ENCODE results near the gene EEFSEC. TPM values are rescaled to one million over a fixed set of nuclear protein-coding genes. Genes with fewer than 3 reads are reported as not detected.

Gene EEFSEC
- total RNA-seq, 1 experiment from 2014 or later = 37.7 TPM

DNA sequence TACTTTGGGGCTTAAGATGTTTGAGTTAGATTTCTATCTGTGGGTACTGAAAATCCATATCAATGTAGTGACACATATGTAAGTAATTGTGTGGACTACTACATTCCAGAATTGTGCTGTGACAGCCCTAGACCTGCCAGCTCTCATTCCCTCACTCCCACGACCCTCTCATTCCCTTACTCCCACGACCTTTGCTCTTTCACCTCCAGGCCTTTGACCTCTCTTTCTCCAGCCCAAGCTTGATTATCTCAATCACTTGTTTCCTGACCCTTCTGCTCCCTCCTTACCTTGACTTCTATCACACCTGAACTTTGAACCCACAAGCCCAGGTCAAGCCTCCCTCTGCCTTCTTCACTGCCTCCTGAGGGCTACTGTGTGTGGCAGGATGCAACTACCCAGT is 26.0 kb upstream of the EEFSEC start:
- CTCF ChIA-PET = interaction anchor here (0.7 kb wide), 1 partner anchor 17 kb away, joined by 4 read pairs; no protein-coding TSS in a partner anchor
- Mint-ChIP-seq H3K9me3 (ENCODE audit: low read depth, unreplicated experiment) (no peaks in the 10 kb centered on the region), H3K4me3 (ENCODE audit: low read depth, unreplicated experiment) (no peak overlapping the region), H3K27me3 (ENCODE audit: unreplicated experiment) (peaks cover 13% of the 10 kb centered on the region), H3K27ac (ENCODE audit: unreplicated experiment) (no peak overlapping the region), H3K36me3 (ENCODE audit: insufficient read depth, unreplicated experiment) (peaks cover 25% of the 10 kb centered on the region), H3K4me1 (ENCODE audit: low read depth, unreplicated experiment) (peaks cover 15% of the 10 kb centered on the region)
- no TSS peak for BruUV-seq (replicated peaks)
- no peak for DNase-seq
- TF ChIP-seq, protein P1, sequence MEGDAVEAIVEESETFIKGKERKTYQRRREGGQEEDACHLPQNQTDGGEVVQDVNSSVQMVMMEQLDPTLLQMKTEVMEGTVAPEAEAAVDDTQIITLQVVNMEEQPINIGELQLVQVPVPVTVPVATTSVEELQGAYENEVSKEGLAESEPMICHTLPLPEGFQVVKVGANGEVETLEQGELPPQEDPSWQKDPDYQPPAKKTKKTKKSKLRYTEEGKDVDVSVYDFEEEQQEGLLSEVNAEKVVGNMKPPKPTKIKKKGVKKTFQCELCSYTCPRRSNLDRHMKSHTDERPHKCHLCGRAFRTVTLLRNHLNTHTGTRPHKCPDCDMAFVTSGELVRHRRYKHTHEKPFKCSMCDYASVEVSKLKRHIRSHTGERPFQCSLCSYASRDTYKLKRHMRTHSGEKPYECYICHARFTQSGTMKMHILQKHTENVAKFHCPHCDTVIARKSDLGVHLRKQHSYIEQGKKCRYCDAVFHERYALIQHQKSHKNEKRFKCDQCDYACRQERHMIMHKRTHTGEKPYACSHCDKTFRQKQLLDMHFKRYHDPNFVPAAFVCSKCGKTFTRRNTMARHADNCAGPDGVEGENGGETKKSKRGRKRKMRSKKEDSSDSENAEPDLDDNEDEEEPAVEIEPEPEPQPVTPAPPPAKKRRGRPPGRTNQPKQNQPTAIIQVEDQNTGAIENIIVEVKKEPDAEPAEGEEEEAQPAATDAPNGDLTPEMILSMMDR (IDR thresholded peaks at IDR 0.05; ENCODE audit: unreplicated experiment) = no peak
- intact Hi-C loops (cut with micrococcal nuclease; ENCODE audit: unreplicated experiment) = no loop called here

DNA sequence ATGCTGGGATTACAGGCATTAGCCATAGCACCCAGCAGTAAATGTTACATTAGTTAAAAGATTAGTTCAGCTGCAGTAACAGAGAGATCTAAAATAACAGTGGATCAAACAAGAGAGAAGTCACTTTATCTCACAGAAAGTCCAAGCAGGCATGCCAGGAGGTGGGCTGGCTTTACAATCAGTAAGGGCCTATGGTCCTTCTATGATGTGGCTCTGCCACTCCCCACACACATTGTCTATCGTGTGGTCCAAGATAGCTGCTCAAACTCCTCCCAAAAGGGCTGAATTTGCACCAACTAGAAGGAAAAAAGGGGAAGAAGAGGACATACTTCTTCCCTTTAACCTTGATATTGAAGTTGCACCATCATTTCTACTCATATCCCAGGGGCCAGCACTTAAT is 25.0 kb upstream of the EEFSEC start:
- H3K27me3 Mint-ChIP-seq (ENCODE audit: unreplicated experiment) = peaks cover 13% of the 10 kb centered on the region
- intact Hi-C loops (cut with micrococcal nuclease; ENCODE audit: unreplicated experiment) = no loop called here
- CTCF ChIA-PET = no interaction called here
- H3K36me3 Mint-ChIP-seq (ENCODE audit: insufficient read depth, unreplicated experiment) = peaks cover 15% of the 10 kb centered on the region
- no peaks in the 10 kb centered on the region for H3K9me3 Mint-ChIP-seq (ENCODE audit: low read depth, unreplicated experiment)
- peaks cover 12% of the 10 kb centered on the region for H3K4me1 Mint-ChIP-seq (ENCODE audit: low read depth, unreplicated experiment)
- no peak for DNase-seq
- BruUV-seq (replicated peaks) = no TSS peak
- no peak overlapping the region for H3K27ac Mint-ChIP-seq (ENCODE audit: unreplicated experiment)
- TF ChIP-seq, protein P1 (IDR thresholded peaks at IDR 0.05; ENCODE audit: unreplicated experiment) = no peak
- H3K4me3 Mint-ChIP-seq (ENCODE audit: low read depth, unreplicated experiment) = no peak overlapping the region

DNA sequence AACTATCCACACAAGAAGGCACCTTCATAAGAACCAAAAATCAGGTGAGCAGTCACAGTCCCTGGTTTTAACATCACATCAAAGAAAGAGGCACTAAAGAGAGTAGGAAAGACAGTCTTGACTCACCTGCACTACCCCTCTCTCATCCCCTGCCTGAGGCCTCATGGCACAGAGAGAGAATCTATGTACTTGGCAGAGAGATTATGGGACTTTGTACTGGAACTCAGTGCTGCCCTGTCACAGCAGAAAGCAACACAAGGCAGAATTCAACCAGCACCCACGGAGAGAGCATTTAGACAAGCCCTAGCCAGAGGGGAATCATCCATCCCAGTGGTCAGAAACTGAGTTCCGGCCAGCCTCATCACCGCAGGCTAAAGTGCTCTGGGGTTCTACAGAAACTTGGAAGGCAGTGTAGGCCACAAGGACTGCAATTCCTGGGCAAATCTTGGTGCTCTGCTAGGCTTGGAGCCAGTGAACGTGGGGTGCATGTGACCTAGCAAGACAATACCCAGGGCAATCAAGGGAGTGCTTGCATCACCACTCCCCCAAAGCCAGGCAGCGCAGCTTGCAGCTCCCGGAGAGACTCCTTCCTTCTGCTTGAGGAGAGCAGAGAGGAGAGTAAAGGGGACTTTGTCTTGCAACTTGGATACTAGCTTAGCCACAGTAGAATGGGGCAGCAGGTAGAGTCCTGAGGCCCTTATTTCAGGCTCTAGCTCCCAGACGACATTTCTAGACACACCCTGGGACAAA is 21.2 kb upstream of the EEFSEC start:
- no peaks in the 10 kb centered on the region for H3K4me1 Mint-ChIP-seq (ENCODE audit: low read depth, unreplicated experiment)
- no peaks in the 10 kb centered on the region for H3K9me3 Mint-ChIP-seq (ENCODE audit: low read depth, unreplicated experiment)
- no peak overlapping the region for H3K27ac Mint-ChIP-seq (ENCODE audit: unreplicated experiment)
- TF ChIP-seq, protein P1 (IDR thresholded peaks at IDR 0.05; ENCODE audit: unreplicated experiment) = no peak
- no peaks in the 10 kb centered on the region for H3K36me3 Mint-ChIP-seq (ENCODE audit: insufficient read depth, unreplicated experiment)
- no peak for DNase-seq
- BruUV-seq (replicated peaks) = no TSS peak
- H3K4me3 Mint-ChIP-seq (ENCODE audit: low read depth, unreplicated experiment) = no peak overlapping the region
- intact Hi-C loops (cut with micrococcal nuclease; ENCODE audit: unreplicated experiment) = no loop called here
- H3K27me3 Mint-ChIP-seq (ENCODE audit: unreplicated experiment) = peaks cover 25% of the 10 kb centered on the region
- CTCF ChIA-PET = no interaction called here

DNA sequence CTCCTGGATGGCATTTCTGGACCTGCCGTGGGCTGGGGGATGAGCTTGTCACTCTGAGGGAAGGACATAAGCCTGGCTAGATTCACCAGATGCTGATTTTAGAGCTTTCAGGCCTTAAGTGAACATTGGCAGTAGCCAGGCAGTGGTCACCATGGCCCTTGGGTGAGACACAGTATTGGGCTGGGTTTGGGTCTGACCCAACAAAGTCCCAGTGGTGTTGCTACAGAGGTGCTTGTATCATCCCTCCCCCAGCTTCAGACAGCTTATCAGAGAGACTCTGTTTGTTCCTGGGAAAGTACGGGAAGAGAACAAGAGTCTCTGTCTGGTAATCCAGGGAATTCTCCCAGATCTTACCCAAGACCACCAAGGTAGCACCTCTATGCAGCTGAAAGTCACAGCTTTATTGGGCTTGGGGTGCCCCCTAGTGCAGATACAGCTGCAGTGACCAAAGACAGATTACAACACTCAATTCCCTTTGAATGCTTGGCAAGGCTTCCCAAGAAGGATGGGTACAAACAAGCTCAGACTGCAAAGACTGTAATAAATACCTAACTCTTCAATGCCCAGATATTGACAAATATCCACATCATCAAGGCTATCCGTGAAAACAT is 19.9 kb upstream of the EEFSEC start:
- Mint-ChIP-seq H3K4me1 (ENCODE audit: low read depth, unreplicated experiment) (no peaks in the 10 kb centered on the region), H3K4me3 (ENCODE audit: low read depth, unreplicated experiment) (no peak overlapping the region), H3K36me3 (ENCODE audit: insufficient read depth, unreplicated experiment) (no peaks in the 10 kb centered on the region), H3K27me3 (ENCODE audit: unreplicated experiment) (peaks cover 36% of the 10 kb centered on the region), H3K9me3 (ENCODE audit: low read depth, unreplicated experiment) (no peaks in the 10 kb centered on the region), H3K27ac (ENCODE audit: unreplicated experiment) (no peak overlapping the region)
- TF ChIP-seq, protein P1 (IDR thresholded peaks at IDR 0.05; ENCODE audit: unreplicated experiment) = peak; percentile 83
- no TSS peak for BruUV-seq (replicated peaks)
- CTCF ChIA-PET = interaction anchor here (0.6 to 2.2 kb wide), 21 partner anchors 10 to 559 kb away, joined by 3 to 32 read pairs (median 4); partner anchors contain the start of genes EEFSEC and RUVBL1
- DNase-seq = peak; percentile 76
- intact Hi-C loops (cut with micrococcal nuclease; ENCODE audit: unreplicated experiment) = loop anchor here (1.0 kb wide), 3 partner anchors 38 to 481 kb away; no protein-coding TSS in a partner anchor

Data from Calu3 (cell line).